ENCODE results near the gene S100A12.

GRCh38 chr1:153345187-153346076 lies 30.0 kb downstream of the S100A12 start:
- TF ChIP-seq CTCF (IDR thresholded peaks at IDR 0.05; ENCODE audit: poor library complexity): no peak
- no peak for TF ChIP-seq EZH2 (IDR thresholded peaks at IDR 0.05; ENCODE audit: borderline replicate concordance)
- TF ChIP-seq EZH2phosphoT487 (IDR thresholded peaks at IDR 0.05; ENCODE audit: low read depth, severe bottlenecking, unreplicated experiment): no peak

Measured in hepatocyte (in vitro differentiated cells).